Measurements from ENCODE around the gene BDKRB2.

Gene BDKRB2

DNA sequence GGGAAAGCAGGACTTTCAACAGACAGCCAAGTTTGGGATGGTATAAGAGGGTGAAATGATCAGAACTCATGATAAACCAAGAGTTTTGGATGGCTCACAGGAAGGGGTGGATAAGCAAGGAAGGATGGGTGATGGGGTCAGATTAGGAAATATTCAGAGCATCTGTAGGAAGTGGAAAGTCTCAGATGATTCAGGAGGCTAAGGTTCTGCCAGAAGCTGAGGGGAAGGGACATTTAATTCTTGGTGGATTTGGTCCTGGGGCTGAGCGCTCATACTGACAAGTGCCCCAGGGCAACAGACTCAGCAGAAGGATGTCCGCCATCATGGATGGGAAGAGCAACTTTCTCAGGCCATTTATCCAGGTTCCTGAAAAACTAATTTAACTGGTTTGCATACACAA lies 28.4 kb upstream of the BDKRB2 start:
- DNase-seq (ENCODE audit: low read depth in 1 of 2, low spot score in 1 of 2): no peak

DNA sequence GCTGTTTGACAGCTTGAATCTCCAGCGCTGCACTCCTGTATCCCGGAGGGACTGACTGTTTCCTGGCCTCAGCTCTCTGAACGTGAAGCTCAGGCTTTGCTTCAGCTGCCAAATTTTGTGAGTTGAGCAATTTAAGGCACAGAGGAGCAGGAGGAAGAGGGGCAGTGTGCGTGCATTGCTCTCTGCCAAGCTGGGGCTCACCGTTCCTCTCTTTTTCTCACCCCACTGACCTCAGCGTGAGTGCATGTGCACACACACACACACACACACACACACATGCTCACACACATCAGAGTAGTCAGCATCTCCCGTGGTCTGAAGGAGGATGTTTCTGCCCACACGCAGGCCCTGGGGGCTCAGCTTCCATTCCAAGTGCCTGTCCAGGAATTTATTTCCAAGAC lies 27.8 kb upstream of the BDKRB2 start:
- DNase-seq (ENCODE audit: low read depth in 1 of 2, low spot score in 1 of 2): no peak

GRCh38 chr14:96177766-96178375 lies 26.8 kb upstream of the BDKRB2 start:
- no peak for DNase-seq (ENCODE audit: low read depth in 1 of 2, low spot score in 1 of 2)

DNA sequence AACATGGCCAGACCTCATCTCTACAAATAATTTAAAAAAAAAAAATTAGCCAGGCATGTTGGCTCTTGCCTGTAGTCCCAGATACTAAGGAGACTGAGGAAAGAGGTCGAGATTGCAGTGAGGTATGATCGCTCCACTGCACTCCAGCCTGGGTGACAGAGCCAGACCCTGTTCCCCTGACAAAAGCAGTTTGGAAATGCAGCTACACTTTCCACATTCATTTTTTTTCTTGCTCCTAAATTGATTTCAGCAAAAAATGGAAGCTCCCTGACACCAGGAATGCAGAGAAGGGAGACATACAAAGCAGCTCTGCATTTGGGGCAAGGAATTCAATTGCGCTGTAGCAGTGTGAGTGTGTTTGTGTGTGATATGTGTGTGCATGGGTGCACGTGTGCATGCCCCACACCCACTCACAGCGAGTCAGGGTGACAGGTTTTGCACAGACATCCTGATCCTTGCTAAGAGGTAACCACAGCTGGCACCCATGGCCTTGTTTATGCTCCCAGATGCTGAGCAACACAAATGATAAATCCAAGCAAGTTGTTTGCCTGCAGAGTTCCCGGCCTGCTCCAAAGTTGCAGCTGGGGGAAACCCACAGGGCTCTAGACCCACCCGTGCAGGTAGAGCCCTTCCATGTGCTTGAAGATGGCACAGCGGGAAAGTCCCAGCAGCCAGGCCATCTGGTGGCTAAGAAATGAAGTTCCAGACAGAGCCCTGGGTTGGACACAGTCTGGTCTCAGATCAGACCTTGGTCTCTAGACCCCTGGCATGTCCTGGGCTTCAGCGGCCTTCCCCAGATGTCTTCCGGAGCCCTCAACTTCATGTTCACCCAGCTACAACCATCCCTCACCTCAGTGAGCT lies 25.9 kb upstream of the BDKRB2 start:
- no peak for DNase-seq (ENCODE audit: low read depth in 1 of 2, low spot score in 1 of 2)

DNA sequence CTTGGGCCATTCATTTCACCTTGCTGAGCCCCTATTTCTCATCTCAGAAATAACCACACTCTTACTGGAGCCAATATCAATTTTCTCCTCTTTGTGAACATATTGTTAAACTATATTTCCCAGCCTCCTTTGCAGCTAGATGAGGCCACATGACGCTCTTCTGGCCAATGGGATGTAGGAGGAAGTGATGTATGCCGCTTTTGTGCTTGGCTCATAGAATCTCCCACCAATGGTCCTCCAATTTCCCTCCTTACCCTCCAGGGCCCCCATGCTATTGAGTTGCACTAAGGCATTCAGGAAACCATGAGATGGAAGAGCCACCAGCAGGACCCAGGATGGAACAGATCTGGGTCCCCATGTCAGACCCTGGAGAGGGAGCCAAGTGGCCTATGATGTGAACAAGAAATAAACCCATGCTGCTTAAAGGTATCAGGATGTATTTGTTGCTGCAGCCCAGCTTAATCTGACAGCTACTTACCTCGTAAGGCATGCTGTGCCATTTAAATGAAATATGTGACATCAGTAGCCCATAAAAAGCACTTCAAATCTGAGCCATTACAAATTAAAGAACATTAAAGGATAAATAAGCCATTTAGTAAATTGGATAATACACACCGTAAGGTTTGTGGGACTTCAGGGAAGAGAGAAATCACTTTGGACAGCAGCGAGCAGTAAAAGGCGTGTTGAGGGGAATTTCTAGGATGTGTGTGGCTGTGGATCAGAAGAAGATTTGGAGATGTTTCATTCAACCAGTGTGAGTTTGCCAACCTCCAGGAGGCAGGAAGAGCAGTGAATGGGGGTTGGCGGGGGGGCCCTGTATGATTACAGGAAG lies 24.4 kb upstream of the BDKRB2 start:
- DNase-seq (ENCODE audit: low read depth in 1 of 2, low spot score in 1 of 2): no peak

DNA sequence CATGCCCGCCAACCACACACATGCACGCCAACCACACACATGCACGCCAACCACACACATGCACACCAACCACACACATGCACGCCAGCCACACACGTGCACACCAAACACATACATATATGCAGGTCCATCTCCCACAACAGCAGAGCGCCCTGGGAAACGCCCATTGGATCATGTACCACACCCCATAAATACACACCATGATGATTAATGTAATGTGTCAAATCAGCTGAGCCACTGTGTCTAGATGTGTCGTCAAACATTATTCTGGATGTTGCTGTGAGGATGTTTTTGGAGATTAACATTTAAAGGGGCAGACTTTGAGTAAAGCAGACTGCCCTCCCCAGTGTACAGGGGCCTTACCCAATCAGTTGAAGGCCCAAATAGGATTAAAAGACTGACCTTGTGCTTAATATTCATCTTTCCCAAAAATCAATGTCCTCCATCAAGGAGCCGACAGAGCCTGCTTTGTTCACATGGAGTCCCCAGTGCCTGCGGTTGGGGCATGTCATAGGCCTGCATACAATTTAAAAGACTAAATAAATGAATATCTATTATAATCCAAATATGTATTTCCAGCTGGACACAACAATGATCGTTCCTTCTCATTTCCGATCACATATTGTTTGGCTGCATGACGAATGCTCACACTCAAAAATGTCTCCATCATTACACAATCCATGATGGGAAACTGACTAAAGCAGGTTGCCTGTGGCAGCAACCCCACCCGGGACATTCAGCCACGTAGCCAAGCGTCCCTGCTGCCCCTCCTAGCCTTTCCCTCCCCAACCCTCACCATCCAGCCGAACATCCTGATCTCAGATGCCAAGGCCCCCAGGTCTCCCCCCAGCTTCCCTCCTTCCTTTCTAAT lies 23.2 kb upstream of the BDKRB2 start:
- no peak for DNase-seq (ENCODE audit: low read depth in 1 of 2, low spot score in 1 of 2)

- no peak for DNase-seq (ENCODE audit: low read depth in 1 of 2, low spot score in 1 of 2)
Observed at GRCh38 chr14:96182546-96182945, 22.1 kb upstream of the BDKRB2 start.

- DNase-seq (ENCODE audit: low read depth in 1 of 2, low spot score in 1 of 2): no peak
Observed at GRCh38 chr14:96184737-96185136, 19.9 kb upstream of the BDKRB2 start.

GRCh38 chr14:96187216-96188031 lies 17.2 kb upstream of the BDKRB2 start:
- no peak for DNase-seq (ENCODE audit: low read depth in 1 of 2, low spot score in 1 of 2)

DNA sequence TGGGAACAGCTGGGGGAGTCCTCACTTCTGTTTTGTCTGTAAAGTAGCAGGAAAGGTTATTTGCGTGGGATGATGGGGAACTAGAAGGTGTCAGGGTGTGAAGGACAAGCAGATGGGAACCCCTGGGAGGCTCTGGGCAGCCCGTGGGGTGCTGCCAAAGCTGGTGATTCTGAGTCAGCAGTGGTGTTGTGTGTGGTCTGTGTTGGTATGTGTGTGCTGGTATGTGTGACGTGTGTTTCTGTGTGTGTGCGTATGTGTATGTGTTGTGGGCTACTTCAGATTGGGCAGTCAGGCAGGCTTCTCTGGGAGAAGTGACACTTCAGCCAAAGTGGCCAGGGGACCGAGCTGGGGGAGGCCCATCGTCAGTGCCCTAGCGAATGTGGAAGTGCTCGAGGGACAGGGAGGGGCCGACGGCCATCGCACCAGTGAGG lies 15.3 kb upstream of the BDKRB2 start:
- no peak for DNase-seq (ENCODE audit: low read depth in 1 of 2, low spot score in 1 of 2)

DNA sequence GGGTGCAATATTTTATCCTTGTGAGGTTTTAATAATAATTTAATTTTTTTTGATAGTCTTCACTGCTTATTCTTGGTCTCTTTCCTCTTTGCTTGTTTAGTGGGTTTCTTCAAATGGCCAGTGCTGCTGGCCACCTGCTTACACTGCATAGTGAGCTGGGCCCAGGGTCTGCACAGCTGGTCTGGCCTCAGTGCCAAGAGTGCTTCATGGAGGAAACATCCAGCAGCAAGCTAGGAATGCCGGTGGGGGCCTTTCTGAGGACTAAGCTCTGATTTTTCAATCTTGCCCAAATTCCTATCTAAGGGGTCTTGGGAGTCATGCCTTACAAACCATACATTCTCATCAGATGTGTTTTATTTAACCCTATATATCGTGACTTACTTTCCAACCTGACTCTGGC lies 13.3 kb upstream of the BDKRB2 start:
- DNase-seq (ENCODE audit: low read depth in 1 of 2, low spot score in 1 of 2): no peak

DNA sequence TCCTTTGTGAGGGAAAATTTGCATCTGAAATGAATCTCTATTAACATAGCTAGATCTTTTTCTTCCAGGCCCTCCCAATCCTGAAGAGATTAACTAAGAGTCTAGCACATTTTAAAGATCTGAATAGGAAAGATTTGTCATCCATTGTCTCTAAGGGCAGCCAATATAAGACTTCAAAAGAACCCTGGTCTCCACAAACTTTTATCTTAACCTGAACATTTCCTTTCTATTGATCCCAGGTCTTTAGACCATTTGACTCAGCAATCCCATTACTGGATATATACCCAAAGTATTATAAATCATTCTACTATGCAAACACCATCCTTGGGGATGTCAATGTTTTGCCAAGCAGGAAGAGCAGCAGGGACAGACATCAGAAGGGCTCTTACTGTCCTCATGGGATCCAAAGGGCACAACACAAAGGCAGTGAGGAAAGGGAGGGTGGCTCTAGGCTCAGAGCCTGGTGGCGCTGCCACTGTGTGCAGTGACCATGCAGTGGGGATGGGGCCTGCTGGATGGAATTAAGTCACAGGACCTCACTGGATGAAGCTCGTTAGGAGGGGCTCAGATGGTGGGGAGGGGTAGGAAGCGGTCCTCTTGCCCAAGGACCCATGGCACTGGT lies 12.7 kb upstream of the BDKRB2 start:
- DNase-seq (ENCODE audit: low read depth in 1 of 2, low spot score in 1 of 2): no peak

- DNase-seq (ENCODE audit: low read depth in 1 of 2, low spot score in 1 of 2): no peak
Observed at GRCh38 chr14:96192975-96193805, 11.4 kb upstream of the BDKRB2 start.

DNA sequence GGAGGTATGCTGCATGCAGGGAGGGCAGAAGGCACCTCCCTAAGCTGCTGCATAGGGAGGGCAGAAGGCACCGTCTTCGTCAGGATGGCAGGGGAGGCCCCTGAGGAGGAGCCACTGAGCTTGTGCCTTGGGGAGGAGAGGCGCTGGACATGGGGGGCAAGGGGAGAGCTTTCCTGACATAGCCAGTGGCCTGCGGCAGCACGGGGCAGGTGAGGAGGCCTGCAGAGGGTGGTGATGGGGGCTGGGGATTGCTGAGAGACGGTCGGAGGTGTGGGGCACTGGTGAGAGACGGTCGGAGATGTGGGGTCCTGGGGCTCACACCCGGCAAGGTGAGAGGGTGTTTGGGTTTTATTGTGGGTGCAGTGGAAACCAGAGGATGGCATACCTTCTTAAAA lies 10.4 kb upstream of the BDKRB2 start:
- no peak for DNase-seq (ENCODE audit: low read depth in 1 of 2, low spot score in 1 of 2)

GRCh38 chr14:96194657-96195431 lies 9.8 kb upstream of the BDKRB2 start:
- no peak for DNase-seq (ENCODE audit: low read depth in 1 of 2, low spot score in 1 of 2)

GRCh38 chr14:96195441-96196081 lies 9.1 kb upstream of the BDKRB2 start:
- DNase-seq (ENCODE audit: low read depth in 1 of 2, low spot score in 1 of 2): no peak

- no peak for DNase-seq (ENCODE audit: low read depth in 1 of 2, low spot score in 1 of 2)
Observed at GRCh38 chr14:96197163-96197852, 7.3 kb upstream of the BDKRB2 start.
